HG03103 (cell line): ENCODE data around the gene GDAP2.

Source experiments
- ATAC-seq: cut with Tn5 transposase; IDR thresholded peaks from one replicate; pipeline ENCODE4 v1.9.1; 2021; ENCODE audit warnings: low read depth; ENCODE audit not compliant: unreplicated experiment

The GDAP2 gene

GRCh38 chr1:117814856-117815797 lies 114.3 kb downstream of the GDAP2 start:
- ATAC-seq: no peak
